Inflammatory macrophage treated with lipopolysaccharide for 4 hours (primary cell): Measurements from ENCODE around the gene GADL1.

Experiments
- DNase-seq: peaks from one replicate; pipeline ENCODE4 v3.0.0-alpha.2; 2020

The GADL1 gene

DNA sequence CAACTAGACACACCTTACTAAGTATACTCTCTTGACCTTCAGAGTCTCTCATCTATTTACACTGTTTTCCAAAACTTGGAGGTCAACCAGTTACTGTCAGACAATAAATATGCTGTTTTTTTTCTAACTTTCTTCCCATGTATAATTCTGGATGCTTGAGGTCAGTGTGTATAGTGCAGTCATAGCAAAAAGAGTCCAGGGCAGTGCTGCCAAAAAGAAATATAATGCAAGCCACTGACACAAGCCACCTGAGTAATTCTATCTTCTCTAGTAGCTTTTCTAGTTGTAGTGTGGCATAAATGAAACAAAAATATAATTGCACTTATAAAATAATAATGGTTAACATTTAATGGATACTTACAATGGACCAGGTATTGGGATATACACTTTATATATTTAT is 21.6 kb downstream of the GADL1 start:
- no peak for DNase-seq

DNA sequence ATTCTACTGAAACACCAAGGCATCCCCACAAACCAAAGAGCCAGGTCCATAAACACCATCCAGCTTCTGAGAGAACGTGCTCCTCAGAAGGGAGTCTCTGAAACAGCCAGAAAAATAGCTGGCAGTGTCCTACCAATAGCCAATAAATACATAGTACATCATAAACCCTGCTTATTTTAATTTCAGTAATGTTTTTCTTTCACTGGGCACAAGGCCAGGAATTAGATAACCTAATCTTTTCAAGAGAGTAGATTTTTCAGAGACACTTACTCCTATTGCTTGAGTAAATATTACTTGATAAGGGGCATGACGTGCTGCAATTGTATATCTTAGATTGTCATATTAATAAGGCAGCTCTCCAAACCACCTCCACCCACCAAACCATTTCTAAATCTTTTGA is 22.7 kb downstream of the GADL1 start:
- DNase-seq: no peak

DNA sequence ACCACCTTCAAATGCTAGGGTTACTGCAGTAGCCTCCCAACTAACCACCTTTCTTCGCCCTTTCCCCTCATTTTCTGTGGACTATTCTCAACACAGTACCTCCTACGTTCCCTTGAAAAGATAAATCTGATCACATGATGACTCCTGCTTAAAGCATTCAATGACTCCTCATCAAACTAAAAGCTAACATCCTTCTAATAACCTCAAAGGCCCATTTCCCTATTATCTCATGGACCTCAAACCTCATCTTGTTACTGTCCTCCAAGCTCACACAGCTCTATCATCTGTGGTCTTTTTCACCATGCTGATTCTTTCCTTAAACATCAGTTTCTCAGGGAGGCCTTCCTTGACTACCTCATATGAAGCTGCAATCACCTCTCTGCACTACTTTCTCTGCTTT is 29.6 kb downstream of the GADL1 start:
- DNase-seq: no peak

DNA sequence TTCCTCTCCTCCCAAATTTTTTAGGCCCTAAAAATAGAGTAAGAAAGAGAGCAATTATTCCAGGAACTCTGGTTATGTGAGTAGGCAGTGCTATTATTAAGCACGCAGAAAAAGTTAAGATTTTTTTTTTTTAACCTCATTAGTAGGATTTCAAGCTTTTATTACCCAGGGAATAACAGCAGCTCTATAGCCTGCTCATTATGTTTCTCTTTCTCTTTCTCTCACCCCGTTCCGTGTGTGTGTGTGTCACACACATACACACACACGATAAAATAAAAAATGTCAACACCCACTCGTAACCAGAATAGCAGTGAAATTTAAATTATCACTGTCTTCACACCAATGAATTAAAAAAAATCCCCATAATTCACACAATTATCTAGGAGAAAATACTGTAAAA is 30.3 kb downstream of the GADL1 start:
- DNase-seq: no peak

DNA sequence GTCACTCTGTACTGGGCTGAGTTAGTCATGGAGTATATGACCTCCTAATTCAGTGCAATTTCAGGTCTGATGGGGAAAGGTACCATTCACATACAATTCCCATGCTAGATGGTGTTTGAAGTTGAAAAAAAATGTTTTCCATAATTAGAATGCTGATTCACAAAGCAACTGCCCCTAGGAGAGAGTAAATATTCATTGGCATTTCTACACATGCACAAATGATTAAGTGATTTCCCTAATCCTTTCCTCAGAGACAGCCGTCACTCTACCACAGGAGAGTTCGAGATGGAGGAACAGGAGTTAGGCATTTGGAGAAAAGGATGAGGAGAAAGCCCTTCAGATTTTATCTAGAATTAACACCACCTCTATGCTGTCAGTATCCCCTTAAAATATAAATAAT is 32.5 kb downstream of the GADL1 start:
- no peak for DNase-seq

DNA sequence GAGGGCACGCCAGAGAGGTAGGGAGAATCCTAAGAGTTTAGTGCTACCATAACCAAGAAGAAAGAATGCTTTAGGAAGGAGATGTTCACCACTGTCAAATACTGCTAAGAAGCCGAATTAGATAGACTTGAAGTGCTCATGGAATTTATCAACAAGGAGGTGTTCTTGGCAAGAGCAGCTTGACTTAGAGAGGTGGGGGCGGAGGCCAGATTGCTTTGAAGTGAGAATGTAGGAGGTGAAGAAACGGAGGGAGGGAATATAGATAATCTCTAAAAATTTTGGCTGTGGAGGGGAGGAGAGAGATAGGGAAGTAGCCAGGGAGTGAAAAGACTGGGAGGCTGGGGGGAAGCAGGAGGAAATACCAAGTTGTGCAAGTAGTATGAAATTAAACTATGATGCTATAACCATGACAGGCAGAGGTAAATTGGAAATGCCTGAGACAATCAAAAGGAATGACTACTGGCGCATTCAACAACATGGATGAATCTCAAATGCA is 35.5 kb downstream of the GADL1 start:
- no peak for DNase-seq

DNA sequence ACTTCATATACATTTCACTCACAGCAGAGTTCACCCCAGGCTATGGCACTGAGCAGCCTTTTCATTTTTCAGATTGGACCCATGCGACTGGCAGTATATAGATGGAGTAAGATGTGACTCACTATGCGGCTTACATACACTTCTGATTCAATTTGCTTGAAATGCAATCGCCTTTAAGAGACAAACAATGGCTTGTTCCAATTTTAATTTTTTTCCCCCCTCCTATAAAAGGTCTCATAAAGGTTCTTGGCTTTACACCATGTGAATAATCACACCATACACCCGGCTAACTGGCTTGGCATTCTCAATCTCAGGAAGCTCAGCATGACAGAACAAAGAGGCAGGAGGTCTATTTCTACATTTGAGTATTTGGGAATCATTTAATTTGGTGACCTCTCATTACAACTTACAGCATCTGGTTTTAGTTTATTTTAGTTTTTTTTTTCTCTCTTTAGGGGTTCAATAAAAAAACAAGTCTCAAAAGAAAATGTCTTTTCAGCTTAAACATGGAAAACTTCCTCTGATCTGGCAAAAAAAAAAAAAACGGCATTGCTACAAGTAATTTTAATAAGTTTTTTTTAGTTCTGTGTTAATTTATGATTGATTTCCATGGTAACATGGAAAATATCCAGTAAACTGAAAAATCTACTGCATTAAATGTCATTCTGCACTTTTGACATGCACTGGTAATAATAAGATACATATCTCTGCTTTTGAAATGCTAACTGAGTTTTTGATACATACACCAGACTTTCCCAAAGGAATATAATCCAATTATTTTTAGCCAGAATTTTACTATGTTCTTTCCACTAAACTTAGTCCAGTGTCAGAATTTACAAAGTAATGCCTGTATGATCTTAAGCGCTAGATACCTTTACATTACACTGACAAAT is 38.8 kb downstream of the GADL1 start:
- no peak for DNase-seq

DNA sequence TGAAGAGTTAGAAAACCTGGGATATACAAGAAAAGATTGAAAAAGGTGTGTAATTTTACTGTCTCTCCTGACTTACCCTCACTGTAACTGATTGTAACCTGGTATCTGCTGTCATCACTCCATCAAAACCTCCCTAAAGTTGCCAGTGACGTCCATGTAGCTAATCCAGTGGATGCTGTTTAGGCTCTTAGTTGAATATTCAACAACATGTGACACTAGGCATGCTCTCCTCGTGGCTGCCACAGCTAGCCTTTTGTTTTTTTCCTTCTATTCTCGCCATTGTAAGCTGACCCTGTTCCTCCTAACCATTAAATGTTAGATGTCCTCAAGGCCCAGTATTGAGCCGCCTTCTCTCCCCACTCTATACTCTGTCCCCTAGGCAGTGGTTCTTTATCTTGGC is 41.6 kb downstream of the GADL1 start:
- DNase-seq: no peak

DNA sequence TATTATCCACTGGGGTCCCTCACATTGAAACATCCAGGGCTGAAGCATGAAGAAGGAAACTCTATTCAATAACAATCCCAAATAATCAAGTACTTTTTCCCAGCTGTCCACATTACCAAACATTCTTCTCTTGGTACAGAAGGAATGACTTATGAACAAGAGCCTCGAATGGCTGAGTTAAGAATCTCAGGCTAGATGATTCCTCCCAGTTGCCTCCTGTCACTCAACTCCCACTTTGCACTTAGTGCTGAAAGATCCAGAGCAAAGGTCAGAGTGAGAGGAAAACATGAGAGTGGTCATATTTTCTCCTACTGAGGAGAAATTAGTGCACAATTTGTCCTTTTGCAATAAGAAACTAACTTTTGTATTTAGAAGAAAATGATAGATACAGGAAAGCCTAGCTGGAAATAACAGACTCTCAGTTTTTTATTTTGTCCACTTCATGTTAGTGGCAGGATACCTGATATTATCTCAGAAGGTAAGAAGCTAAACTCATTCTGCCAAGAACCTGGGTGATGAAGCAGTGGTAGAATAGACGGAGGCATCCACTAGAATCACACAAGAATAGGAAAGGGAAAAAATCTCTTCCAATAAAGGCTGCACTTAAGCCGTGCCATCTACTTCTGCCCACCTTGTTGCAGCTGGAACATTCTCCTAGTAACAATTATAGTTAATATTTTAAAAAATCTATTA is 46.2 kb downstream of the GADL1 start:
- DNase-seq: no peak

DNA sequence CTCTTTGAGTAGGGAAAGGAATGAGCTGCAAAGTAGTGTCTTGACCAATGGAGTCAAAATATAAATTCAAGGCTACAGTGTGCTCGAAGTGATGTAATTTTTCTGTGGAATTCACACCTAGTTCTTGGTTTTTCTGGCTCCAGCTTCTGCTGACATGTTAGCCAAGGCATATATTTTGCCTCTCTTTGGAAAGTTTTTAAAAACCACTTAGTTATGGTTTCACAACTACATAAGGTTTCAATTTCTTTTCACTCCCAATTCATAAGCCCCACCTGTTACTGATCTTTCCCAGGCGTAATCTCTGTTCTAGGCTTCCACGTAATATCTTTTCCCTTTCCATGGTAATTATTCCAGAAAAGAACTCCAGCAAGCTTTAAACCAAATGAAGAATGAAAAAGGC is 46.9 kb downstream of the GADL1 start:
- DNase-seq: no peak

DNA sequence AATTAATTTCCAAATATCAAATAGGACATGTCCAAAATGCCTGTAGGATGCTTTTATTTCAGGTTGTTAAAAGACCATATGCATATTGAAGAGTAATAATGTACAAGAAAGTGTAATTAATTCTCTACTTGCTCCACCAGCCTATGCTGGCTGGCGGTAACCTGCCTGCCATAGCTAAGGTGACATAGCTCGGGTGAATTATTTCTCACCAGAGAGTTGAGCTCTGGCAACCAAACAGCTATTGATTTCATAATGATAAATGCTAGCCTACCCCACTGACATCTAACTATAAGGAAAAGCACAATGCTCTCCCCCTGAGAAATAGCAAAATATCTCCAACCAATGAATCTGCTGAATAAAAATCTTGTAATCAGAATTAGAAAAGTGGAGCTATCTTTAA is 48.9 kb downstream of the GADL1 start:
- no peak for DNase-seq

DNA sequence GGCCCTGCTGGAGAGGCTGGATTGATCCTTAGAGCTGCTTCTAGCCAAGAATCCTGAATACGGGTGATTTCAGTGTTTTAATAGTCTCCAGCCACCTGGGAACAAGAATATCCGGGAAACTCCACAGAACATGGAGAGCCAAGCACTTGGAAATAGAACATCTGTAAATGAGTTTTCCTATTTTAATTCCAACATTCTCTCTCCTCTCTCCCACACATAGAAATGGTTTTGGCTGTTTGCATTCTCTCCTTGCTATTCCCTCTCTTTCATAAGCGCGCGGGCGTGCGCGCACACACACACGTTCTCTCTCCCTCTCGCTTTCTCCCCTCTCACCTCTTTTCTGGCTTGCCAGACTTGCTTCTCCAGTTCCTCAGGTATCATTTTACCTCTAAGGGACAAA is 50.6 kb downstream of the GADL1 start:
- no peak for DNase-seq

DNA sequence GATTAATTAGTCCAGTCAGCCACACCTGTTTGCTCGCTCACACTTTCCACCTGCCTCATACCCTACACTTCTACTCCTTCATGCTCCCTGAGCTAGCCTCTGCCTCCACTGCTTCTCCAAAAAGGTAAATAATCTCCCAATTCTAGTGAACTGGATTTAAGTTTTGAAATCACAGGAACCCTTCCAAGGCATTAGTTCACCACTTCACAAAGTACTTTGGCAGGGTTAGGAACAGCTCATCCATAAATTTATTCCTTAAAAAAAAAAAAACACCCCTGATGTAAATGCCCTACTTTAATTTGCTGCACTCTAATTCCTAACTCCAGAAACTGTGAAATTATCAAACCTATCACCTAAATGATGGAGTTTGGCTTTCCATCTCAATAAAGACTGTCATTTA is 58.3 kb downstream of the GADL1 start:
- DNase-seq: no peak

DNA sequence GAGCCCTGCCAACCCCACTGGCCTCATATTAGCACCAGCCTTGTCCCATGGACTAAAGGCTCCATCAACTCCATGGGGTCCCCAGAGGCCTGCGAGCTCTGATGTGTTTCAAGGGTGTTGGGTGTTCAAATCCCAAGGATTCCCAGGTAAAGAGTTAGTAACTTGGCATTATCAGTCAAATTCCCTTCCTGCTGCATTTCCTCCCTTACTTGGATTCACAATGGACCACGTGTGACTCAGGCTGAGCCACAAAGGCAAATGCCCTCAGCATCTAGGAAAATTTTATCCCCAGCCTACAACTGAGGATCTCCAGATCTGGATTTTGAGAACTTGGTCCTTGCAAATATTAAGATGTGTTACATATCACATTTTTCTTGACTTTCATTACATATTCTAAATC is 58.8 kb downstream of the GADL1 start:
- no peak for DNase-seq

DNA sequence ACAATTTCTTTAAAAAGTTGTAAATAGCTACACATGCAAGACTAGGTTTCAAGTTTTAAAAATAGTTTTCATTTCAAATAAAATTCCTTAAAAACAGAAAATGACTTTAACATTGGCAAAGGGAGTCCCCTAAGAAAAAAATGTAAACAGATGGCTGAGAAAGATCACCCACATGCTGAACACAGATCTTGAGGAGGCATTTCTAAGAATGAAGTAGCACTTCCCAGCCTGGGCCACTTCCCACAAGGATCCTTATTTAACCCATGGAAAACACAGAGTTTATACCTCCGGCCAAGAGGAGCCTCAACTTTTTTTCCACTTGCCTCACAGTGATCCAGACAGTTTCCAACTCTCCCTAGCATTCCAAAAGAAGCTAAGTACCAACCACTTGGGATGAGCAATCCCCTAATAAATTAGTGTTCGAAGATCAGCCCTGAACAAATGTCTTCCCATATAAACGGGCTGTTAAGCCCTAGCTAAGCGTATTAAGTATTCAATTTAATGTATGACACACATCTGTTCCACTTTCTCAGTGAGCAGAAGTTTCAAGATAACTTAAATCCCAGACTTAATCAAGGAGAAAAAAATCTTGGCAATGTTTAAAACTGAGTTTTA is 61.4 kb downstream of the GADL1 start:
- DNase-seq: no peak

DNA sequence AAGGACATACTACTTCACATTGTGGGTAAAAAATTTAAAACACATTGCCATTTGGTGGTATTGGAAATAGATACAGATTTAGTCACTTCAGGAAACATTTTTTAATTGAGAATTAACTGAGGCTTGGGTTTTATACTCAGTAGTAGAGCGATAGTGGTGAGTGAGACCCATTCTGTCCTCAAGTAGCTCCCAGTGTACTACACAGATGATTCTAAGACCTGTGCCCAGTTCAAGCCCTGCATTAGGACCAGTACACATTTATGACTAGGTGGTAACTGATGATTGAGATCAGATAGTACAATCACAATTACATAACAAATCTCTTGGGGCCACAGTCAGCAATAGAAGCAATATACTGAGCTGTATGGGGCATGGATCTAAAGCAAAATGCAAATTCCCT is 67.4 kb downstream of the GADL1 start:
- DNase-seq: no peak

DNA sequence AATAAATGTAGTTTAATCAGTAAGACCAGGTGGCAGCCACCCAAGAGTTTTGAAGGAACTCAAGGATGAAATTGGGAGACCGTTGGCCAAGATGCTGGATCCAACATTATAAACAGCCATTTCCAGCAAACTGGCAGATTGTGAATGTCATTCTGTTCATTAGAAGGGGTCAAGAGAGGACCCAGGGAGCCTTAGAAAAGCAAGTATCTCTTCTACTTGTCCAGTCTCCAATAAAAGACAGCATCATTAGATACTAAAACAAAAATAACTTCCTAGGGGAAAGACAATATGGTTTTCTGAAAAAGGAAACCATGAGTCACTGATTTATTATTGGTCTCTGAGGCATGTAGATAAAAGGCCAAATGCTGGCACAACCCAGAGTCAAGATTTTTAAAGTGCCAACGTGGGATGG is 67.9 kb downstream of the GADL1 start:
- no peak for DNase-seq

DNA sequence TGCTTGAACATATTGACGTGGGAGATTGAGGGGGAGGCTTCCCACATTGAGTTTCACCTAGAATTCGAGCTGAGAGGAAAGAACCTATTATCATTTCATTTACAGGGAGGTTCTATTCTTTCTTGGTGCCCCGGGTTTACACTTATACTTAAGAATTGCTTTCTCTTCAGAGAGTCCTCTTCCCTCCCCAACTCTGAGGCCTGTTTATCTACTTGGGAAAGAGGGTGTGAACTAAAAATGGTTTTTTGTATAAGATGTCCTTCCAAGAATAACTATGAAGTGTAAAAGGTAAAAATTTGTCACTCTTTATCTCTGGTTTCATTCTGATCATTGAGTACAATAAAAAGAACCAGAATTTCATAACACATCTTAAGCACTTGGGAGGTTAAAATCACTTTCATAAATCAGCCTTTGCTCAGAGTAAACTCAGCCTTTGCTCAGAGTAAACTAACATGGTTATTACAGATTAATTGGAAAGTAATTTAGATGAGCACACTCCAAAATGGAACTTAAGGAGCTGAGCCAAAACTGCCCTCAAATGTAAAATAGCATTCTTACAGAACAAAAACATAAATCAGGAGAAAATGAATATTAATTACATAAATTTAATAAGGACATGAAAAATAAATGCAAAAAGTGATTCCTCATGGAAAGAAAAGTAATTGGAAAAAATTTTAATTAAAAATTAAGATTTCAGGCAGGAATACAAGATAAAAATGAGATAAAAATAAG is 75.2 kb downstream of the GADL1 start:
- DNase-seq: no peak

DNA sequence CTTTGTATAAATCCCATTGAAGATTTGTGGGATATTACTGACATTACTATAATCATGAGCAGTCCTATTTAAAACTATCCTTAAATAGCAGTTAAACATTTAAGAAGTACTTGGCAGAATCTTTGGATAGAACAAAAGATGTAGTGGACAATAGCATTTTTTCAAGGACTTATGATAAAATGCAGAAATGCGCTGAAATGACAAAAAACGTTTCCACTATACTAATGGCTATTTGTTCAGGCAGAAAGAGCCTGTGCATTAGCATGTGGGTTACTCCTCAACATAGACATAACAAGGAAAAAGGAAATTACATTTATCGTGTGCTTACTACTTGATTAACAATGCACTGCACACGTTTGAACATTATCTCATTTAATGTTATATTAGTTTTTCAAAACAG is 80.7 kb downstream of the GADL1 start:
- DNase-seq: no peak

DNA sequence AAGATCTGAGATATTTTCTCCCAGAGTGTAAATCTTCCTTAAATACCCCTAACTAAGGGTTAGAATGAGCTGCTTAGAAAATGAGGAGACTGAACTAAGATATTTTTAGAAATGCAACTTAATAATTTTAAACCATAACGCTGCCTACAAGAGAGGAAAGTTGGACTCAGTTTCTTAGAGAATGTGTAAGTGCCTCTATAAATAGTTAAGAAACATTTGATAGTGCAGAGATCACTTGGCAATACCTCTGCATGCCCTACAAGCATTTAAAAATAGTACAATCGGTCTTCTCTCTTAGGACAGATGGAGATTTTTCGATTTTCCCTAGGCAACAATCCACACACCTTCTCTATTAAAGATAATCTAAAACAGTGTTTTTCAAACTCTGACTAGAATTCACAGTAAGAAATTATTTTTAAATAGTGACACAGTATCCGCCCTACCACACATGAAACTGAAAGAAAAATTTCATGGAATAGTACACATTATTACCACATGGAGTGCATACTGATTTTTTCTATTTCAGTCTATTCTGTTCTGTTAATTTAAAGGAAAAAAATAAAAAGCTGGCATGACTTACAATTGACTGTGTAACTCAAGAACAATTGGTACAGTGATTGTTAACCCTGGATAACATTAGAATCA is 83.2 kb downstream of the GADL1 start:
- peak; percentile 3 for DNase-seq

DNA sequence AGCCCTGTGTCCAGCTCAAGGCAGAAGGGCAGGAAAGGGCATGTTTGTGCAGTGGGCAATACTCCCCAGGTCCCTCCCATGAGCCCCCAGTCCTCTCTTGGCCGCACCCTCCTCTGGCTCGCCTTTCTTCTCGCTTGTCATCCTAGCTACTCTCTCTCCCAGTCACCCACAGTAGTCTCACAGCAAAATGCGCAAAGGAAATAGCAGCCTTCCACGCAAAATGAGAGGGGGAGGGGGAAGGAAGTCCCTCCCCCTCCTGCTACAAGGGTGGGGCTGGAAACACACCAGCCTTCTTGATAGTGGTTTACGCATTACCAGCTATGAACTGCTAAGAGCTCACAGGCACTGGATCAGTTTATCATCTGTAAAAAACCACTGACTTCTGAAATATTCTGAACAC is 83.8 kb downstream of the GADL1 start:
- DNase-seq: no peak

DNA sequence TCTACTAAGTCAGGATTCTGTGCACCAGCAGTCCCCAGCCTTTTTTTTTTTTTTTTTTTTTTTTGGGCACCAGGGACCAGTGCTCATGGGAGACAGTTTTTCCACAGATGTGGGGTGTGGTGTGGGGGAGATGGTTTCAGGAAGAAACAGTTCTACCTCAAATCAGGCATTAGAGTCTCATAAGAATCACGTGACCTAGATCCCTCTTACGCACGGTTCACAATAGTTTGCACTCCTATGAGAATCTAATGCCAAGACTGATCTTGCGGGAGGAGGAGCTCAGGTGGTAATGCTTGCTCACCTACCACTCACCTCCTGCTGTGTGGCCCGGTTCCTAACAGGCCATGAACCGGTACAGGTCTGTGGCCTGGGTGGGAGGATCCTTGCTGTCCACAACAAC is 88.8 kb downstream of the GADL1 start:
- no peak for DNase-seq

DNA sequence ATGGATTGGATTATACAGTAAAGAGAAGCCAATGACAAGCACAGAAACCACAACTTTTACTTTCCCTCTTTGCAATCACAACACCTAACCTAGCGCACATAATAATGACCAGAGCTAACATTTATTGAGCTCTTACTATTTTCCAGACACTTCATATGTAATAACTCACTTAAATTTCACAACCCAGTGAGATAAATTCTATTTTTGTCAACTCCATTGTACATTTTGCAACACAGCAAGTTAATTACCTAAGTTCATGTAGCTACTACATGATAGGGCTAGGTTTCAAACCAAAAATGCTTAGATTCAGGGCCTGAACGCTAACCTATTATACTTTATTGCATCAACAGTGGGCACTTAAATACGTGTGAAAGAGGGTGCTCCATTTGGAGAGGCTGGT is 89.5 kb downstream of the GADL1 start:
- DNase-seq: peak; percentile 18
